ENCODE measurements around the gene KIF1C. TPM values are rescaled to one million over a fixed set of nuclear protein-coding genes. Genes with fewer than 3 reads are reported as not detected.

The KIF1C gene
- total and polyA plus RNA-seq, 4 donors: 10.4 to 62.2 (median 36.8) TPM

DNA sequence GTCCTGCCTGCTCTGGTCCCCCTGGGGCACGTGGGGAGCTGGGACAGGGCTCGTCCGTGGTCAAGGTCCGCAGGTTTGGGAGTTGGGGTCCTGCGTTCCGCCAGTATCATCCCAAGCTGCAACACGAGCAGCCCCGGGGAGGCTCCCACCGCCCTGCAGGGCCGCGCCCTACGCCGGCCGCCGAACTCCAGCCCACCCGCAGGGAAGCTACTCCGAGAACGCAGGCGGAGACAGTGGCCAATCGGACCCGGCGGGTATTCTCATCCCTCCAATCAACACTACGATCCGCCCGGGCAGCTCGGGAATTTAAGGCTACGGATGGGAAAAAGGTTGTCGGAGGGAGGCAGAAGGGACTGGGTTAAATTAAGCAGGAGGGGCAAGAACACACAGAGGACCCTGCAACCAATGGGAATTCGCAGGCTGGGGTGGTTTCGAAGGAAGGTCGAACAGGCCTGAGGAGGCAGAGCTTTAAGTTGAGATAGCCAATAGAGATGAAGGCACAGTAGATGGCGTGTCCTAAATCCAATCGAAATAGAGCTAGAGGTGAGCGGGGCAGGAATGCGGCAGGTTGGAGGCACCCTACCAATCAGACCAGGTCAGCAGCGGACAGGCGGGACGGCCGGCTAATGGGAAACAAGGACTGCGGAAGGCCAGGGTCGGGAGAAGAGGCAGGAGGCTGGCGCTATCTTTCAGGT is 30.8 kb upstream of the KIF1C start:
- peak overlapping the region; percentile 74 to 98 (median 97) for H3K4me3 ChIP-seq (ENCODE audit: low read depth in 1 of 3, low read length in 3 of 3)
- peaks cover 7 to 42% (median 29%) of the 10 kb centered on the region in 4 donors for H3K4me1 ChIP-seq (ENCODE audit: control insufficient read depth in 4 of 4, insufficient read depth in 4 of 4, low read length in 3 of 4)
- H3K9me3 ChIP-seq (ENCODE audit: control insufficient read depth in 4 of 4, low read length in 3 of 4): no peaks in the 10 kb centered on the region
- peak; percentile 95 for DNase-seq (ENCODE audit: low spot score)
- H3K27ac ChIP-seq (ENCODE audit: low read depth in 1 of 2, low read length in 2 of 2): peak overlapping the region; percentile 97 to 99
- under 1% methylated on average over 42 of the region's 42 CpGs for WGBS
- no peaks in the 10 kb centered on the region for H3K27me3 ChIP-seq (ENCODE audit: control insufficient read depth in 4 of 4, insufficient read depth in 4 of 4, low read length in 3 of 4)
- peak; percentile 46 to 54 for TF ChIP-seq RXRA (IDR thresholded peaks at IDR 0.05)
- peak in 1 of 2 donors; percentile 63 for TF ChIP-seq RAD21 (IDR thresholded peaks at IDR 0.05)
- TF ChIP-seq, protein P1, sequence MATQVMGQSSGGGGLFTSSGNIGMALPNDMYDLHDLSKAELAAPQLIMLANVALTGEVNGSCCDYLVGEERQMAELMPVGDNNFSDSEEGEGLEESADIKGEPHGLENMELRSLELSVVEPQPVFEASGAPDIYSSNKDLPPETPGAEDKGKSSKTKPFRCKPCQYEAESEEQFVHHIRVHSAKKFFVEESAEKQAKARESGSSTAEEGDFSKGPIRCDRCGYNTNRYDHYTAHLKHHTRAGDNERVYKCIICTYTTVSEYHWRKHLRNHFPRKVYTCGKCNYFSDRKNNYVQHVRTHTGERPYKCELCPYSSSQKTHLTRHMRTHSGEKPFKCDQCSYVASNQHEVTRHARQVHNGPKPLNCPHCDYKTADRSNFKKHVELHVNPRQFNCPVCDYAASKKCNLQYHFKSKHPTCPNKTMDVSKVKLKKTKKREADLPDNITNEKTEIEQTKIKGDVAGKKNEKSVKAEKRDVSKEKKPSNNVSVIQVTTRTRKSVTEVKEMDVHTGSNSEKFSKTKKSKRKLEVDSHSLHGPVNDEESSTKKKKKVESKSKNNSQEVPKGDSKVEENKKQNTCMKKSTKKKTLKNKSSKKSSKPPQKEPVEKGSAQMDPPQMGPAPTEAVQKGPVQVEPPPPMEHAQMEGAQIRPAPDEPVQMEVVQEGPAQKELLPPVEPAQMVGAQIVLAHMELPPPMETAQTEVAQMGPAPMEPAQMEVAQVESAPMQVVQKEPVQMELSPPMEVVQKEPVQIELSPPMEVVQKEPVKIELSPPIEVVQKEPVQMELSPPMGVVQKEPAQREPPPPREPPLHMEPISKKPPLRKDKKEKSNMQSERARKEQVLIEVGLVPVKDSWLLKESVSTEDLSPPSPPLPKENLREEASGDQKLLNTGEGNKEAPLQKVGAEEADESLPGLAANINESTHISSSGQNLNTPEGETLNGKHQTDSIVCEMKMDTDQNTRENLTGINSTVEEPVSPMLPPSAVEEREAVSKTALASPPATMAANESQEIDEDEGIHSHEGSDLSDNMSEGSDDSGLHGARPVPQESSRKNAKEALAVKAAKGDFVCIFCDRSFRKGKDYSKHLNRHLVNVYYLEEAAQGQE (IDR thresholded peaks at IDR 0.05): no peak
- no peak for TF ChIP-seq EGR1 (IDR thresholded peaks at IDR 0.05; ENCODE audit: low read depth in 2 of 2)
- no peak for TF ChIP-seq FOXA2 (IDR thresholded peaks at IDR 0.05)
- TF ChIP-seq JUND (IDR thresholded peaks at IDR 0.05): peak in 1 of 2 donors; percentile 37
- TF ChIP-seq GABPA (IDR thresholded peaks at IDR 0.05 in 1 of 2, conservative IDR thresholded peaks at IDR 0.05 in 1 of 2): peak in 1 of 2 donors; percentile 70
- peak; percentile 99 for TF ChIP-seq SP1 (IDR thresholded peaks at IDR 0.05)
- peak; percentile 38 for TF ChIP-seq TAF1 (conservative IDR thresholded peaks at IDR 0.05)
- TF ChIP-seq, protein P2, sequence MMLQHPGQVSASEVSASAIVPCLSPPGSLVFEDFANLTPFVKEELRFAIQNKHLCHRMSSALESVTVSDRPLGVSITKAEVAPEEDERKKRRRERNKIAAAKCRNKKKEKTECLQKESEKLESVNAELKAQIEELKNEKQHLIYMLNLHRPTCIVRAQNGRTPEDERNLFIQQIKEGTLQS (IDR thresholded peaks at IDR 0.05): no peak
- peak; percentile 90 for TF ChIP-seq NR2F2 (IDR thresholded peaks at IDR 0.05)
- TF ChIP-seq, protein P3, sequence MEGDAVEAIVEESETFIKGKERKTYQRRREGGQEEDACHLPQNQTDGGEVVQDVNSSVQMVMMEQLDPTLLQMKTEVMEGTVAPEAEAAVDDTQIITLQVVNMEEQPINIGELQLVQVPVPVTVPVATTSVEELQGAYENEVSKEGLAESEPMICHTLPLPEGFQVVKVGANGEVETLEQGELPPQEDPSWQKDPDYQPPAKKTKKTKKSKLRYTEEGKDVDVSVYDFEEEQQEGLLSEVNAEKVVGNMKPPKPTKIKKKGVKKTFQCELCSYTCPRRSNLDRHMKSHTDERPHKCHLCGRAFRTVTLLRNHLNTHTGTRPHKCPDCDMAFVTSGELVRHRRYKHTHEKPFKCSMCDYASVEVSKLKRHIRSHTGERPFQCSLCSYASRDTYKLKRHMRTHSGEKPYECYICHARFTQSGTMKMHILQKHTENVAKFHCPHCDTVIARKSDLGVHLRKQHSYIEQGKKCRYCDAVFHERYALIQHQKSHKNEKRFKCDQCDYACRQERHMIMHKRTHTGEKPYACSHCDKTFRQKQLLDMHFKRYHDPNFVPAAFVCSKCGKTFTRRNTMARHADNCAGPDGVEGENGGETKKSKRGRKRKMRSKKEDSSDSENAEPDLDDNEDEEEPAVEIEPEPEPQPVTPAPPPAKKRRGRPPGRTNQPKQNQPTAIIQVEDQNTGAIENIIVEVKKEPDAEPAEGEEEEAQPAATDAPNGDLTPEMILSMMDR (IDR thresholded peaks at IDR 0.05; ENCODE audit: low read depth, low read length, missing input control): peak; percentile 3
- peak in 1 of 2 donors; percentile 16 for TF ChIP-seq HNF4A (conservative IDR thresholded peaks at IDR 0.05)
- TF ChIP-seq, protein P4, sequence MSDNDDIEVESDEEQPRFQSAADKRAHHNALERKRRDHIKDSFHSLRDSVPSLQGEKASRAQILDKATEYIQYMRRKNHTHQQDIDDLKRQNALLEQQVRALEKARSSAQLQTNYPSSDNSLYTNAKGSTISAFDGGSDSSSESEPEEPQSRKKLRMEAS (IDR thresholded peaks at IDR 0.05): peak; percentile 22
- no peak for TF ChIP-seq YY1 (IDR thresholded peaks at IDR 0.05)
- H3K36me3 ChIP-seq (ENCODE audit: control insufficient read depth in 4 of 4, insufficient read depth in 3 of 4, low read depth in 1 of 4, low read length in 3 of 4): peaks cover 0 to 5% (median 0%) of the 10 kb centered on the region in 4 donors
- peak overlapping the region; percentile 59 to 84 for H3K9ac ChIP-seq (ENCODE audit: low read depth in 1 of 2, low read length in 2 of 2)
